ENCODE data around the gene ZNF28. TPM values are rescaled to one million over a fixed set of nuclear protein-coding genes. Genes with fewer than 3 reads are reported as not detected.

The ZNF28 gene
- total RNA-seq, 6 experiments from 2014 or later, result 9.2 to 13.6 (median 11.9) TPM

DNA sequence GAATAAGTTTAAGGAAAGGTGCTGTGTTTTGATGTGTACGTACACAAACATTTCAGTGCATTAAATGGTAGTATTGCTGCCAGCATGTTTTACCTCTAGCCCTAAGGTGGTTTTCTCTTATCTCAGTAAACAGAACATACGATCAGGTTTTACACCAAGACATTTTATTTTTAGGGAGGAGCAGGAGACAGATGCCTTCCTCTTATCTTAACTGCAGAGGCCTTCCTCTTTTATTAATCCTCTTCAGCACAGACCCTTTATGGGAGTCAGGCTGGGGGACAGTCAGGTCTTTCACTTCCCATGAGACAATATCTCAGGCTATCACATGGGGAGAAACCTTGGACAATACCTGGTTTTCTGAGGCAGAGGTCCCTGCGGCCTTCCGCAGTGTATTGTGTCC, 71.7 kb downstream of the ZNF28 start:
- DNase-seq, result no peak
- Mint-ChIP-seq H3K27me3 (ENCODE audit: insufficient read depth) (peaks cover 1% of the 10 kb centered on the region; the same call in 1 of the 2 replicates), H3K4me1 (ENCODE audit: low read depth) (no peaks in the 10 kb centered on the region), H3K27ac (no peak overlapping the region), H3K9me3 (peaks cover 12% of the 10 kb centered on the region), H3K4me3 (no peak overlapping the region), H3K36me3 (ENCODE audit: low read depth) (peaks cover 13% of the 10 kb centered on the region)
- TF ChIP-seq, protein P1, sequence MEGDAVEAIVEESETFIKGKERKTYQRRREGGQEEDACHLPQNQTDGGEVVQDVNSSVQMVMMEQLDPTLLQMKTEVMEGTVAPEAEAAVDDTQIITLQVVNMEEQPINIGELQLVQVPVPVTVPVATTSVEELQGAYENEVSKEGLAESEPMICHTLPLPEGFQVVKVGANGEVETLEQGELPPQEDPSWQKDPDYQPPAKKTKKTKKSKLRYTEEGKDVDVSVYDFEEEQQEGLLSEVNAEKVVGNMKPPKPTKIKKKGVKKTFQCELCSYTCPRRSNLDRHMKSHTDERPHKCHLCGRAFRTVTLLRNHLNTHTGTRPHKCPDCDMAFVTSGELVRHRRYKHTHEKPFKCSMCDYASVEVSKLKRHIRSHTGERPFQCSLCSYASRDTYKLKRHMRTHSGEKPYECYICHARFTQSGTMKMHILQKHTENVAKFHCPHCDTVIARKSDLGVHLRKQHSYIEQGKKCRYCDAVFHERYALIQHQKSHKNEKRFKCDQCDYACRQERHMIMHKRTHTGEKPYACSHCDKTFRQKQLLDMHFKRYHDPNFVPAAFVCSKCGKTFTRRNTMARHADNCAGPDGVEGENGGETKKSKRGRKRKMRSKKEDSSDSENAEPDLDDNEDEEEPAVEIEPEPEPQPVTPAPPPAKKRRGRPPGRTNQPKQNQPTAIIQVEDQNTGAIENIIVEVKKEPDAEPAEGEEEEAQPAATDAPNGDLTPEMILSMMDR (IDR thresholded peaks at IDR 0.05), result no peak

DNA sequence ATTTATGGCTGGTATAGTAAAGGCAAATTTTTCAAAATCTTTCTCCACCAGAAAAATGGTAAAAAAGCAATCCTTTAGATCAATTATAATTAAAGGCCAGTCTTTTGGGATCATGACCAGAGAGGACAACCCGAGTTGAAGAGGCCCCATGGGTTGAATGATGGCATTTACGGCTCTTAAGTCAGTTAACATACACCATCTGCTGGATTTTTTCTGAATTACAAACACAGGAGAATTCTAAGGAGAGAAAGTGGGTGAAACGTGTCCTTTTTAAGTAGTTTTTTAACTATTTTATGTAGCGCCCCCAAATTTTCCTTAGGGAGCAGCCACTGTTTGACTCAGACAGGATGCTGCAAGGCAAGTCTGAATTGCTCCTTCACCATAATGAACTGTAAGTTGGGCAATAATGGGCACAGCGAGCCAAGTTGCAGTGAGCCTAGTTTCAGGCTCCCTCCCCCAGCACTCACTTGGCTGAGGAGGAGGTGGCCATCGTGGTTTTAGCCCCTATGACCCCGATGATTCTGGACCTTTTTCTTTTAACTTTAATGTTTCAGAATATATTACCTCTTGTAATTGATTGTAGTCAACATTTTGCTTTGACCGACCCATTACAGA, 73.0 kb downstream of the ZNF28 start:
- TF ChIP-seq, protein P1 (IDR thresholded peaks at IDR 0.05), result peak; percentile 67
- peaks cover 1% of the 10 kb centered on the region for H3K27me3 Mint-ChIP-seq (ENCODE audit: insufficient read depth)
- H3K27ac Mint-ChIP-seq, result no peak overlapping the region
- peak; percentile 33 for DNase-seq
- H3K4me1 Mint-ChIP-seq (ENCODE audit: low read depth), result no peaks in the 10 kb centered on the region
- peak overlapping the region; percentile 45; the same call in 1 of the 2 replicates for H3K4me3 Mint-ChIP-seq
- peaks cover 5% of the 10 kb centered on the region for H3K36me3 Mint-ChIP-seq (ENCODE audit: low read depth)
- 0 out of 2 replicates have a peak, but pooled peaks cover 5% of the 10 kb centered on the region for H3K9me3 Mint-ChIP-seq

Other genes with a start within 250 kb of the ZNF28 start
- gene ZNF83, start 183.3 kb downstream of the ZNF28 start, total RNA-seq (2021; fragmentation: NEBNext Ultra II Directional; extraction: Animal tissue kit (Norgen Biotek cat#: 25700)), result 10 to 100 TPM; 22.8 to 31.1 (median 26.0) TPM
- 10 to 100 TPM; 11.3 to 15.0 (median 13.5) TPM for gene ZNF611, start 86.6 kb downstream of the ZNF28 start, total RNA-seq (2021; fragmentation: NEBNext Ultra II Directional; extraction: Animal tissue kit (Norgen Biotek cat#: 25700))
- 1 to 10 TPM; 2.1 to 3.7 (median 3.1) TPM for gene ZNF600, start 34.8 kb downstream of the ZNF28 start, total RNA-seq (2021; fragmentation: NEBNext Ultra II Directional; extraction: Animal tissue kit (Norgen Biotek cat#: 25700))
- gene ZNF468, start 36.0 kb upstream of the ZNF28 start, total RNA-seq (2021; fragmentation: NEBNext Ultra II Directional; extraction: Animal tissue kit (Norgen Biotek cat#: 25700)), result 10 to 100 TPM in 4 of 6 experiments, 1 to 10 TPM in 2; 8.5 to 12.9 (median 11.2) TPM
- gene ZNF320, start 76.0 kb upstream of the ZNF28 start, total RNA-seq (2021; fragmentation: NEBNext Ultra II Directional; extraction: Animal tissue kit (Norgen Biotek cat#: 25700)), result 1 to 10 TPM; 4.7 to 7.3 (median 5.4) TPM
- 1 to 10 TPM; 2.2 to 3.1 (median 2.8) TPM for gene ZNF888, start 101.8 kb upstream of the ZNF28 start, total RNA-seq (2021; fragmentation: NEBNext Ultra II Directional; extraction: Animal tissue kit (Norgen Biotek cat#: 25700))
- 1 to 10 TPM; 2.5 to 3.1 (median 2.9) TPM for gene ZNF816, start 141.2 kb upstream of the ZNF28 start, total RNA-seq (2021; fragmentation: NEBNext Ultra II Directional; extraction: Animal tissue kit (Norgen Biotek cat#: 25700))
- gene ERVV-1, start 192.3 kb upstream of the ZNF28 start, total RNA-seq (2021; fragmentation: NEBNext Ultra II Directional; extraction: Animal tissue kit (Norgen Biotek cat#: 25700)), result not detected
- not detected for gene ERVV-2, start 223.1 kb upstream of the ZNF28 start, total RNA-seq (2021; fragmentation: NEBNext Ultra II Directional; extraction: Animal tissue kit (Norgen Biotek cat#: 25700))